CD4-positive, alpha-beta T cell treated with Interleukin-12 subunit alpha and Interleukin-12 subunit beta, for 1 hour (primary cell): Measurements from ENCODE around the gene CHMP1A.
"Not testable (repeated sequence)": the region's sequence is repeated elsewhere in the genome, so short reads cannot be mapped to it uniquely, and the experiment has no call there.

Experiments
- DNase-seq: peaks from one replicate; pipeline ENCODE4 v3.0.0-alpha.2; 2020

The CHMP1A gene

GRCh38 chr16:89656435-89657121 lies 930 bp downstream of the CHMP1A start:
- no peak for DNase-seq

DNA sequence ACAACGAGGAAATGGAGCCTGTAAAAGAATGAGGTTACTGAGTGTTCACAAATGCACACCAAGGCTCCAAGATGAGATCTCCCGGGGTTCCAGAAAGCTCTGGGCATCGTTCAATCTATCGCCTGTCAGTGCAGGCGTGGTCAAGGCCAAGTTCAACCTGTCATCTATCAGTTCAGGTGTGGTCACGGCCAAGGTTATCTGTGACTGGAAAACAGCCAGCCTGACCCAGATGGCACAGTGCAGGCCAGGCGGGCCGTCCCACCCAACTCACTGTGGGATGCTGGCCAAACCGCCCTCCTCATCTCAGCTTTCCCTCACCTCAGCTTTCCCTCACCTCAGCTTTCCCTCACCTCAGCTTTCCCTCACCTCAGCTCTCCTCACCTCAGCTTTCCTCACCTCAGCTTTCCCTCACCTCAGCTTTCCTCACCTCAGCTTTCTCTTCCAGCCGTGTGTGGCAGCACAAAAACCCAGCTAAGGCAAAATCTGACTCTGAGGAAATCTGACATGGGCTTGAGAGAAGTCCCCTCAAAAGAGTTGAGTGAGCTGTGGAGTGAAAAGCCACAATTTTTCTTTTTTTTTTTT lies 2.4 kb downstream of the CHMP1A start:
- no peak for DNase-seq

DNA sequence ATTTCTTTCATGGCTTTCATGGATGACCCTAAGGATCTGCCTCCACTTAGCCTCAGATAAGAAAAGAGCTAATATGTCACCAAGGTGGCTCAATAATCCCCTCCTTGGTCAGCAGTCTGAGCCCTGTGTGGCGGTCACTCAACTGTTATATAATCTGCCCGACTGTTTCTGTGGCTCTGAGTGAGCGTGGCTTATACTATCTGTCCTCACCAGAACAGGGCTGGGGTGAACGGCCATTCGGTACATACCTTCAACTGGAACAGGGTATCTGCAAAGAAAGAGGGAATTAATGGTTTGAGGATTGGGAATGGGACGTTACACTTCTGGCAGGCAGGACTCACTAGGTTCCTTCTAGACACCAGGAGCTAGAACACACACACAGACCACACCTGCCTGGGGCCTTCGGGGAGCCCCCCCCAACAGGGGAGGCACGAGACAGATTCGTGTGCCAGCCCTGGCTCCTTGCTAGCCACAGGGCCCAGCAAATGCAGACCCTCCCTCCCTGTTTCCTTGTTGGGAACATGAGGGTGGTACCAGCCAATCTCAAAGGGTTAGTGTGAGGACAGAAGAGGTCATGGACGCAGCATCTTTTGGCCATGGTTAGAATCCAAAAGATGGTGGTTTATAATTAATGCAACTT lies 3.7 kb downstream of the CHMP1A start:
- DNase-seq: no peak

DNA sequence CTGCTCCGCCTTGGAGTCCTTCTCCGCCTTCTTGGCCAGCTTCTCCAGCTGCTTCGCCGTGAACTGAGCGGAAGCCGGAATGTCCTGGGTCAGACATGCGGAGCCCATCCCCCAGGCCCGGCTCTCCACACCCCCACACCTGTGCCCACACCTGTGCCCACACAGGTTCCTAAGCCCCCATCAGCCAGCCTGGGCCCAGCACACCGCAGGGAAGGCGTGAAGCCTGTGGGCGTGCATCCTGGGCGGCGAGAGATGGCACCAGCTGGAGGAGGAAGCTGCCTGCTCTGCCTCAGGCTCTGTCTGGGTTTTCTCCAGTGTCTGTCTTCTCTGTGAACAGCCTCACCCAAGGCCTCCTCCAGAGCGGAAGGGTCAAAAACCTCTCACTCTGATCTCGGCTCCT lies 5.9 kb downstream of the CHMP1A start:
- DNase-seq: no peak

DNA sequence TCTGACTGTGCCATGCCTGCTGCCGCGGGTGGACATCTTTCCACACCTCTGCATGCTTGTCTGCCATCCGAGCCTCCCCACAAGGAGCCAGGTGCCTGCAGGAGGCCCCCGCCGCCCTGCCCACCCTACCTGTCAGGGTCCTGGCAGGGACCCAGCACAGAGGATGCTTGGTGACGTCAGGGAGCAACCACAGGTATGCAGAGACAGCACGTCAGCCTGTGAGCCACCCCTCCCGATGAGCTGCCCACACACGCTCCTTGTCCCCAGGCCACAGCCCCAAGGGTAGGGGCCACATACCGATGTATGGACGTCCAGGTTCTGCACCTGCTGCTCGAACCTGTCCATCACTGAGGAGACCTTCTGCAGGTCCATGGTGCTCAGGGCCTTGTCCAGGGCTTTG lies 10.6 kb downstream of the CHMP1A start:
- no peak for DNase-seq

GRCh38 chr16:89646270-89646669 lies 11.2 kb downstream of the CHMP1A start:
- no peak for DNase-seq

DNA sequence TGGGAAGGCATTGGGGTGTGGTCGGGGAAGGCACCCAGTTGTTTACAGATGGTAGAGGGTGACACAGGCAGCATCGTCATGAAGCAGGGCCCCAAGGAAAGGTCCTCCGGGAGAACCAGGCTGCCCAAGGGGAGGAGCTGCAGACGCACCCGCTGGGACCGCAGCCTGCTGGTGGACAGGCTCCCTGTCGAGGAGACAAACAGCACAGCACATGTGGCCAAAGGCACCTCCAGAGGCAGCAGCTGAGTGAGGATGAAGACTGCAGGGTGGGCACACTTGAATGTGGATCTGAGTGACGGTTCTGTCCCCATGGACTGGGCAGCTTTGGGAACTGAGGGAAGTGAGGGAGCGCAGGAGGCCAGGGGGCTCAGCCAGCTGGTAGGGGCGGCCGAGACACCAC lies 12.4 kb downstream of the CHMP1A start:
- DNase-seq: no peak

GRCh38 chr16:89643769-89644300 lies 13.7 kb downstream of the CHMP1A start:
- no peak for DNase-seq

GRCh38 chr16:89642574-89642973 lies 14.9 kb downstream of the CHMP1A start:
- no peak for DNase-seq

GRCh38 chr16:89641458-89642119 lies 15.9 kb downstream of the CHMP1A start:
- DNase-seq: no peak

DNA sequence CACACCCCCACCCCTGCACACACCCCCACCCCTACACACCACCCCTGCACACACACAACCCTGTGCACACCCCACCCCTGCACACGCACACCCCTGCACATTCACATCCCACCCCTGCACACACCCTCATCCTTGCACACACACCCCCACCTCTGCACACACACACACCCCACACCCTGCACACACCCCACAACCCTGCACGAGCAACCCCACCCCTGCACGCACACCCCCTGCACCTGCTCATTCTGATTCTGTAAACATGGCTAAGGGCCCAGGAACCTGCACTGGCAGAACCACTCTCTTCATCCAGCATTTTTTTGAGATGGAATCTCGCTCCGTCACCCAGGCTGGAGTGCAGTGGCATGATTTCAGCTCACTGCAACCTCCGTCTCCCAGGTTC lies 18.1 kb downstream of the CHMP1A start:
- no peak for DNase-seq

GRCh38 chr16:89638455-89638854 lies 19.1 kb downstream of the CHMP1A start:
- DNase-seq: no peak

GRCh38 chr16:89637379-89637778 lies 20.1 kb downstream of the CHMP1A start:
- DNase-seq: no peak

- DNase-seq: no peak
These were observed 20.8 kb downstream of the CHMP1A start for GRCh38 chr16:89636663-89637062.

DNA sequence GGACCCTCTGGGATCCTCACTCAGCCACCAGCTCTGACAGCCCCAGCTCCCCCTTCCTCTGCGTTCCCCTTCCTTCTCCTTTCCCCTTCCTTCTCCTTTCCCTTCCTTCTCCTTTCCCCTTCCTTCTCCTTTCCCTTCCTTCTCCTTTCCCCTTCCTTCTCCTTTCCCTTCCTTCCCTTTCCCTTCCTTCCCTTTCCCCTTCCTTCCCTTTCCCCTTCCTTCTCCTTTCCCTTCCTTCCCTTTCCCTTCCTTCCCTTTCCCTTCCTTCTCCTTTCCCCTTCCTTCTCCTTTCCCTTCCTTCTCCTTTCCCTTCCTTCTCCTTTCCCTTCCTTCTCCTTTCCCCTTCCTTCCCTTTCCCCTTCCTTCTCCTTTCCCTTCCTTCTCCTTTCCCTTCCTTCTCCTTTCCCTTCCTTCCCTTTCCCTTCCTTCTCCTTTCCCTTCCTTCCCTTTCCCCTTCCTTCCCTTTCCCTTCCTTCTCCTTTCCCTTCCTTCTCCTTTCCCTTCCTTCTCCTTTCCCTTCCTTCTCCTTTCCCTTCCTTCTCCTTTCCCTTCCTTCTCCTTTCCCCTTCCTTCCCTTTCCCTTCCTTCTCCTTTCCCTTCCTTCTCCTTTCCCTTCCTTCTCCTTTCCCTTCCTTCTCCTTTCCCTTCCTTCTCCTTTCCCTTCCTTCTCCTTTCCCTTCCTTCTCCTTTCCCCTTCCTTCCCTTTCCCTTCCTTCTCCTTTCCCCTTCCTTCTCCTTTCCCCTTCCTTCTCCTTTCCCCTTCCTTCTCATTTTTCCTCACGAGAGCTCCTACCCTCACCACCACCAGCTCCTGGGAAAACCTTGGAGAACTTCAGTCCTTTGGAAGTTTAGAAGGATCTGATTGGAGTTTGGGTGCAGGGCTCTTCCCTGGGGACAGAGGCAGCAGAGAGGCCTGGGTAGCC lies 22.8 kb downstream of the CHMP1A start:
- DNase-seq: not testable (repeated sequence)

DNA sequence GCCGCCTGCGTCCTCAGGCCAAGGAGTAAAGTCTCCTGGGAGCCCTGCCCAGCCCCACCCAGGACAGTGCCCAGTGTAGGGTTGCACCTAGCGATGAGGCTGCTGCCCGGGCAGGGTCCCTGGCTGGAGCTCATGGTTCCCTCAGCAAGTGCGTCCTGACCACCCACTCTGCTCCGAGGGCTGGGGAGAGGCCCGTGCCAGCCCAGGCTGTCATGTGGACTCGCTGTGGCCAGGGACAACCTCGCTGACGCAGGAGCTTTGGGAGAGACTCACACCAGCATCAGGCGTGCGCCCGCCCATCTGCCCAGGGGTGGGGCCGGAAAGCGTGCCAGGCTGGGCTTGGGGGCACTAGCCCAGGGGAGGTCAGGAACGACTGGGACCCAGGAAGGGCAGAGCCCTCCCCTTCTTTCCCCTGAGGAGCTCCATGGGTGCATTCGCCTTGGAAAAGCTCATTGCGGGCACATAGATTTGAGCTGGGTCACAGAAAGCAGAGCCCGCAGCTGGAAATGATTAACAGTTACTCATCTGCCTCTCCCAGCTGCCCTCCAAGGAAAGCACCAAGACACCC lies 24.4 kb downstream of the CHMP1A start:
- DNase-seq: no peak

- DNase-seq: no peak
These were observed 27.5 kb downstream of the CHMP1A start for GRCh38 chr16:89629827-89630610.

DNA sequence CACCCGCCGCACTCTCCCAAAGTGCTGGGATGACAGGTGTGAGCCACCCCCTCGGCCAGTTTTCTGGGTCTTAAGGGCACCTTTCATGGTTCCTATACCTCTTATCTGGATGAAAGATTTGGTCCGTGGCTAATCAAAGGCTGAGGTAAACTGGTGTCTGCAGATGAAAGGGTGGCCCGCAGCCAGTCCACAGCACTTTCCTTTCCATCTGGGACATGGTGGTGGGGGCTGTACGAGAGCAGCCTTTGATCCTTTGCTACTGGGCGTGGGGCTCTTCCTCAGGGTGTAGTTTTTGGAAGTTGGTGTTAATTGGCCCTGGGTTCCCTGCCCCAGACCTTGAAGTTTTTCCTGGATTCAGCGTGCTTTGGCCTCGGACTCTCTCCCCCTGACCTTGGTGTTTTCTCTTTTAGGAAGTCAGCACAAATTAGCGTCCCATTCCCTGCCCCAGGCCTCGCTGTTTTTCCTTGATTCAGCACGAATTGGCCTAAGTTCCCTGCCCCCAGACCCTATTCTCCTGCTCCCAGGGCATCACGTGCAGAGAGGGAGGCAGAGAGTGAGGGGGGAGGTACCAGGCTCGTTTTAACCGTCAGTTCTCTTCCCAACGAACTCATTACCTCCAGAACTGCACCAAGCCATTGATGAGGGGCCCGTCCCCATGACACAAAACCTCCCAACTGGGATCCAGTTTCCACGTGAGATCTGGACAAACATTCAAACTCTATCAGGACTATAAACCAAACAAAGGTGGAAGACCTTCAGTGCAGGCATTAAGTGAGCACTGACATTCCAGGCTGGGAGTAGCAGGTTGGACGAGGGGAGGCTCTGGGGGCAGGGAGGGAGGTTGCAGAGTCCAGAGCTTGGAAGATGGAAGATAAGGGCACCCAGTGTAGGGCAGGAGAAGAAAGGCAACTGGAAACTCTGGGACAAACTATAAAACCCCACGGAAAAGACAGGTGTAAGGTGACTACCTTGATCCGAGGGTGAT lies 32.4 kb downstream of the CHMP1A start:
- no peak for DNase-seq

GRCh38 chr16:89623511-89624261 lies 33.8 kb downstream of the CHMP1A start:
- no peak for DNase-seq
